H1 (cell line): ENCODE data around the gene RBM38. TPM values are rescaled to one million over a fixed set of nuclear protein-coding genes. Genes with fewer than 3 reads are reported as not detected.

Source experiments
- BRCA1 ChIP-seq: IDR thresholded peaks from 2 replicates; pipeline ENCODE4 v1.6.1; 2012; ENCODE audit warnings: low read depth, low read length, improper control_type of control experiment
- CTBP2 ChIP-seq: IDR thresholded peaks from 2 replicates; pipeline ENCODE4 v1.7.0; 2011; ENCODE audit warnings: borderline replicate concordance, mild to moderate bottlenecking, moderate library complexity, mixed read lengths, low read length; ENCODE audit not compliant: insufficient read depth, insufficient read length
- EP300 ChIP-seq, 2 experiments: IDR thresholded peaks; 1 replicate in 1 of 2; 2 replicates in 1 of 2; pipeline ENCODE4 v1.6.1; 2011 to 2012; ENCODE audit warnings: low read depth in 2 of 2, low read length in 2 of 2, mild to moderate bottlenecking in 2 of 2, borderline replicate concordance in 1 of 2, inconsistent platforms in 1 of 2, moderate library complexity in 1 of 2
- GTF2F1 ChIP-seq: IDR thresholded peaks from 2 replicates; pipeline ENCODE4 v1.6.1; 2012; ENCODE audit warnings: low read depth, low read length, improper control_type of control experiment, borderline replicate concordance
- SAP30 ChIP-seq: fragments of 300-600 bp; sonication (generic); IDR thresholded peaks from 2 replicates; pipeline ENCODE4 v1.7.1; 2012; ENCODE audit warnings: low read length, moderate library complexity, mild to moderate bottlenecking, inconsistent platforms; ENCODE audit not compliant: insufficient read depth, insufficient replicate concordance
- SUZ12 ChIP-seq: fragments of 200-600 bp; sonication (generic); IDR thresholded peaks from 2 replicates; pipeline ENCODE4 v1.6.1; 2012; ENCODE audit warnings: mild to moderate bottlenecking, inconsistent platforms, low read length, moderate library complexity, mixed read lengths
- TBP ChIP-seq: IDR thresholded peaks from 2 replicates; pipeline ENCODE4 v1.6.1; 2011; ENCODE audit warnings: low read depth, low read length, improper control_type of control experiment
- TCF12 ChIP-seq: IDR thresholded peaks from 2 replicates; pipeline ENCODE4 v1.6.1; 2011; ENCODE audit warnings: low read depth, mild to moderate bottlenecking, low read length
- polyA plus RNA-seq, 7 experiments: library from polyadenylated mRNA; depleted of rRNA in 3 of 7; stranded (reverse) in 5 of 7; unstranded in 2 of 7; fragments of >200 nt in 5 of 7; fragments of 200-250 nt in 2 of 7; gene quantifications; 1 replicate in 5 of 7; 2 replicates in 1 of 7; 4 replicates in 1 of 7; pipeline versions ENCODE4 v1.2.1 to v1.2.3, GENCODE V29; 2011 to 2013; ENCODE audit warnings: missing spikeins in 2 of 7, mixed read lengths in 2 of 7
- total RNA-seq: library from RNA; stranded (reverse); fragmentation: NEBNext Ultra II Directional; extraction: Animal tissue kit (Norgen Biotek cat#: 25700); gene quantifications from 2 replicates; pipeline ENCODE4 v1.2.1, GENCODE V29; 2021
- TF ChIP-seq, protein P1 (sequence below): fragments of 300-600 bp; sonication (generic); IDR thresholded peaks from 2 replicates; pipeline ENCODE4 v1.7.1; 2012; ENCODE audit warnings: low read length, moderate library complexity, mild to moderate bottlenecking, inconsistent platforms; ENCODE audit not compliant: insufficient replicate concordance

RBM38 gene
- total and polyA plus RNA-seq, 2 of the 8 experiments (the other 6 are each of a cell fraction or from before 2014, with no cell fraction given), result 57.7 to 109 TPM

DNA sequence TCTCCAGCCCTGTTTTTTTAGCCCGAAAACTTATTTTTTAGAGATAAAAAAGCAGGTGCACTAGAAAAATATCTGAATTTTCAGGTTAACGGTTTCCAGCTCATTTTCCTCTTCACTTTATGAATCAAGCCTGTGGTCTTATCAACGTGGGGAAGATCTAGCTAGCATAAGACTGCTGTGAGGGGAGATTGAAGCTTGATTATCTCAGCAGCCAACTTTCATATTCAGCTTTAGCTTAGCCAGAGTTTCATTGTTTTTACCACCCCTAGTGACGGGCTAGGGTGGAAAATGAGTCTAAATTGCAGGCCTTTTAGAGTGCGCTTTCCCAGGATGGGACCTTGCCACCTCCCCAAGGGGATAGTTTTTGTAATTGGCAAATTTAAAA, 11.9 kb upstream of the RBM38 start (continued):
- TF ChIP-seq, protein P1, sequence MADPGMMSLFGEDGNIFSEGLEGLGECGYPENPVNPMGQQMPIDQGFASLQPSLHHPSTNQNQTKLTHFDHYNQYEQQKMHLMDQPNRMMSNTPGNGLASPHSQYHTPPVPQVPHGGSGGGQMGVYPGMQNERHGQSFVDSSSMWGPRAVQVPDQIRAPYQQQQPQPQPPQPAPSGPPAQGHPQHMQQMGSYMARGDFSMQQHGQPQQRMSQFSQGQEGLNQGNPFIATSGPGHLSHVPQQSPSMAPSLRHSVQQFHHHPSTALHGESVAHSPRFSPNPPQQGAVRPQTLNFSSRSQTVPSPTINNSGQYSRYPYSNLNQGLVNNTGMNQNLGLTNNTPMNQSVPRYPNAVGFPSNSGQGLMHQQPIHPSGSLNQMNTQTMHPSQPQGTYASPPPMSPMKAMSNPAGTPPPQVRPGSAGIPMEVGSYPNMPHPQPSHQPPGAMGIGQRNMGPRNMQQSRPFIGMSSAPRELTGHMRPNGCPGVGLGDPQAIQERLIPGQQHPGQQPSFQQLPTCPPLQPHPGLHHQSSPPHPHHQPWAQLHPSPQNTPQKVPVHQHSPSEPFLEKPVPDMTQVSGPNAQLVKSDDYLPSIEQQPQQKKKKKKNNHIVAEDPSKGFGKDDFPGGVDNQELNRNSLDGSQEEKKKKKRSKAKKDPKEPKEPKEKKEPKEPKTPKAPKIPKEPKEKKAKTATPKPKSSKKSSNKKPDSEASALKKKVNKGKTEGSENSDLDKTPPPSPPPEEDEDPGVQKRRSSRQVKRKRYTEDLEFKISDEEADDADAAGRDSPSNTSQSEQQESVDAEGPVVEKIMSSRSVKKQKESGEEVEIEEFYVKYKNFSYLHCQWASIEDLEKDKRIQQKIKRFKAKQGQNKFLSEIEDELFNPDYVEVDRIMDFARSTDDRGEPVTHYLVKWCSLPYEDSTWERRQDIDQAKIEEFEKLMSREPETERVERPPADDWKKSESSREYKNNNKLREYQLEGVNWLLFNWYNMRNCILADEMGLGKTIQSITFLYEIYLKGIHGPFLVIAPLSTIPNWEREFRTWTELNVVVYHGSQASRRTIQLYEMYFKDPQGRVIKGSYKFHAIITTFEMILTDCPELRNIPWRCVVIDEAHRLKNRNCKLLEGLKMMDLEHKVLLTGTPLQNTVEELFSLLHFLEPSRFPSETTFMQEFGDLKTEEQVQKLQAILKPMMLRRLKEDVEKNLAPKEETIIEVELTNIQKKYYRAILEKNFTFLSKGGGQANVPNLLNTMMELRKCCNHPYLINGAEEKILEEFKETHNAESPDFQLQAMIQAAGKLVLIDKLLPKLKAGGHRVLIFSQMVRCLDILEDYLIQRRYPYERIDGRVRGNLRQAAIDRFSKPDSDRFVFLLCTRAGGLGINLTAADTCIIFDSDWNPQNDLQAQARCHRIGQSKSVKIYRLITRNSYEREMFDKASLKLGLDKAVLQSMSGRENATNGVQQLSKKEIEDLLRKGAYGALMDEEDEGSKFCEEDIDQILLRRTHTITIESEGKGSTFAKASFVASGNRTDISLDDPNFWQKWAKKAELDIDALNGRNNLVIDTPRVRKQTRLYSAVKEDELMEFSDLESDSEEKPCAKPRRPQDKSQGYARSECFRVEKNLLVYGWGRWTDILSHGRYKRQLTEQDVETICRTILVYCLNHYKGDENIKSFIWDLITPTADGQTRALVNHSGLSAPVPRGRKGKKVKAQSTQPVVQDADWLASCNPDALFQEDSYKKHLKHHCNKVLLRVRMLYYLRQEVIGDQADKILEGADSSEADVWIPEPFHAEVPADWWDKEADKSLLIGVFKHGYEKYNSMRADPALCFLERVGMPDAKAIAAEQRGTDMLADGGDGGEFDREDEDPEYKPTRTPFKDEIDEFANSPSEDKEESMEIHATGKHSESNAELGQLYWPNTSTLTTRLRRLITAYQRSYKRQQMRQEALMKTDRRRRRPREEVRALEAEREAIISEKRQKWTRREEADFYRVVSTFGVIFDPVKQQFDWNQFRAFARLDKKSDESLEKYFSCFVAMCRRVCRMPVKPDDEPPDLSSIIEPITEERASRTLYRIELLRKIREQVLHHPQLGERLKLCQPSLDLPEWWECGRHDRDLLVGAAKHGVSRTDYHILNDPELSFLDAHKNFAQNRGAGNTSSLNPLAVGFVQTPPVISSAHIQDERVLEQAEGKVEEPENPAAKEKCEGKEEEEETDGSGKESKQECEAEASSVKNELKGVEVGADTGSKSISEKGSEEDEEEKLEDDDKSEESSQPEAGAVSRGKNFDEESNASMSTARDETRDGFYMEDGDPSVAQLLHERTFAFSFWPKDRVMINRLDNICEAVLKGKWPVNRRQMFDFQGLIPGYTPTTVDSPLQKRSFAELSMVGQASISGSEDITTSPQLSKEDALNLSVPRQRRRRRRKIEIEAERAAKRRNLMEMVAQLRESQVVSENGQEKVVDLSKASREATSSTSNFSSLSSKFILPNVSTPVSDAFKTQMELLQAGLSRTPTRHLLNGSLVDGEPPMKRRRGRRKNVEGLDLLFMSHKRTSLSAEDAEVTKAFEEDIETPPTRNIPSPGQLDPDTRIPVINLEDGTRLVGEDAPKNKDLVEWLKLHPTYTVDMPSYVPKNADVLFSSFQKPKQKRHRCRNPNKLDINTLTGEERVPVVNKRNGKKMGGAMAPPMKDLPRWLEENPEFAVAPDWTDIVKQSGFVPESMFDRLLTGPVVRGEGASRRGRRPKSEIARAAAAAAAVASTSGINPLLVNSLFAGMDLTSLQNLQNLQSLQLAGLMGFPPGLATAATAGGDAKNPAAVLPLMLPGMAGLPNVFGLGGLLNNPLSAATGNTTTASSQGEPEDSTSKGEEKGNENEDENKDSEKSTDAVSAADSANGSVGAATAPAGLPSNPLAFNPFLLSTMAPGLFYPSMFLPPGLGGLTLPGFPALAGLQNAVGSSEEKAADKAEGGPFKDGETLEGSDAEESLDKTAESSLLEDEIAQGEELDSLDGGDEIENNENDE, result no peak
- no peak for TF ChIP-seq TBP
- TF ChIP-seq TCF12, result no peak
- no peak for TF ChIP-seq EP300 (IDR thresholded peaks at IDR 0.05; ENCODE audit: borderline replicate concordance in 1 of 2, low read depth in 2 of 2, low read length in 2 of 2)
- TF ChIP-seq BRCA1, result no peak
- TF ChIP-seq SUZ12, result no peak
- no peak for TF ChIP-seq GTF2F1
- no peak for TF ChIP-seq SAP30
- TF ChIP-seq CTBP2, result no peak
- TF ChIP-seq, all 59 proteins: peak for 0
